ENCODE measurements around the gene USP25.

Gene USP25

GRCh38 chr21:15904389-15904788 is 174.6 kb downstream of the USP25 start:
- H3K4me3 ChIP-seq (ENCODE audit: low read depth, low read length) = no peak overlapping the region
- TF ChIP-seq CTCF (IDR thresholded peaks at IDR 0.05; ENCODE audit: low read depth, low read length, missing control alignments) = no peak
- DNase-seq (ENCODE audit: low read depth) = no peak

GRCh38 chr21:15908187-15908586 is 178.4 kb downstream of the USP25 start:
- DNase-seq (ENCODE audit: low read depth) = no peak
- no peak overlapping the region for H3K4me3 ChIP-seq (ENCODE audit: low read depth, low read length)
- no peak for TF ChIP-seq CTCF (IDR thresholded peaks at IDR 0.05; ENCODE audit: low read depth, low read length, missing control alignments)

GRCh38 chr21:15928196-15928595 is 198.4 kb downstream of the USP25 start:
- DNase-seq (ENCODE audit: low read depth) = no peak
- TF ChIP-seq CTCF (IDR thresholded peaks at IDR 0.05; ENCODE audit: low read depth, low read length, missing control alignments) = no peak
- no peak overlapping the region for H3K4me3 ChIP-seq (ENCODE audit: low read depth, low read length)

- no peak for DNase-seq (ENCODE audit: low read depth)
- no peak for TF ChIP-seq CTCF (IDR thresholded peaks at IDR 0.05; ENCODE audit: low read depth, low read length, missing control alignments)
- H3K4me3 ChIP-seq (ENCODE audit: low read depth, low read length) = no peak overlapping the region
Observed at GRCh38 chr21:15928686-15929425, 199.1 kb downstream of the USP25 start.

GRCh38 chr21:15929536-15929935 is 199.8 kb downstream of the USP25 start:
- no peak for DNase-seq (ENCODE audit: low read depth)
- TF ChIP-seq CTCF (IDR thresholded peaks at IDR 0.05; ENCODE audit: low read depth, low read length, missing control alignments) = no peak
- no peak overlapping the region for H3K4me3 ChIP-seq (ENCODE audit: low read depth, low read length)
